ENCODE measurements around the gene CAPN12. TPM values are rescaled to one million over a fixed set of nuclear protein-coding genes. Genes with fewer than 3 reads are reported as not detected.
A peak's percentile ranks its signal among the peaks of the same experiment; 100 is the strongest.

Gene CAPN12, protein sequence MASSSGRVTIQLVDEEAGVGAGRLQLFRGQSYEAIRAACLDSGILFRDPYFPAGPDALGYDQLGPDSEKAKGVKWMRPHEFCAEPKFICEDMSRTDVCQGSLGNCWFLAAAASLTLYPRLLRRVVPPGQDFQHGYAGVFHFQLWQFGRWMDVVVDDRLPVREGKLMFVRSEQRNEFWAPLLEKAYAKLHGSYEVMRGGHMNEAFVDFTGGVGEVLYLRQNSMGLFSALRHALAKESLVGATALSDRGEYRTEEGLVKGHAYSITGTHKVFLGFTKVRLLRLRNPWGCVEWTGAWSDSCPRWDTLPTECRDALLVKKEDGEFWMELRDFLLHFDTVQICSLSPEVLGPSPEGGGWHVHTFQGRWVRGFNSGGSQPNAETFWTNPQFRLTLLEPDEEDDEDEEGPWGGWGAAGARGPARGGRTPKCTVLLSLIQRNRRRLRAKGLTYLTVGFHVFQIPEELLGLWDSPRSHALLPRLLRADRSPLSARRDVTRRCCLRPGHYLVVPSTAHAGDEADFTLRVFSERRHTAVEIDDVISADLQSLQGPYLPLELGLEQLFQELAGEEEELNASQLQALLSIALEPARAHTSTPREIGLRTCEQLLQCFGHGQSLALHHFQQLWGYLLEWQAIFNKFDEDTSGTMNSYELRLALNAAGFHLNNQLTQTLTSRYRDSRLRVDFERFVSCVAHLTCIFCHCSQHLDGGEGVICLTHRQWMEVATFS
- polyA plus RNA-seq (5.6 to 20.4 TPM (median 6.0 TPM) in 3 replicates), polyA minus RNA-seq (3.9 to 9.7 TPM (median 6.0 TPM) in 3 replicates)
- polyA plus RNA-seq (2011; ENCODE audit: low read depth) = 6.8 TPM
- polyA plus RNA-seq (2011; cell fraction: cytosol; rRNA removed) = 7.4 and 15.5 TPM in 2 replicates
- polyA plus RNA-seq (2011; cell fraction: nucleus; rRNA removed) = 32.9 and 44.6 TPM in 2 replicates
- 4.6 and 7.5 TPM in 2 replicates for polyA plus RNA-seq (2012; ENCODE audit: low replicate concordance)
- 5.4 TPM for polyA minus RNA-seq (2011; cell fraction: cytosol; rRNA and poly(A)+ RNA removed)
- polyA minus RNA-seq (2011; cell fraction: nucleus; rRNA and poly(A)+ RNA removed) = 4.7 and 5.5 TPM in 2 replicates

DNA sequence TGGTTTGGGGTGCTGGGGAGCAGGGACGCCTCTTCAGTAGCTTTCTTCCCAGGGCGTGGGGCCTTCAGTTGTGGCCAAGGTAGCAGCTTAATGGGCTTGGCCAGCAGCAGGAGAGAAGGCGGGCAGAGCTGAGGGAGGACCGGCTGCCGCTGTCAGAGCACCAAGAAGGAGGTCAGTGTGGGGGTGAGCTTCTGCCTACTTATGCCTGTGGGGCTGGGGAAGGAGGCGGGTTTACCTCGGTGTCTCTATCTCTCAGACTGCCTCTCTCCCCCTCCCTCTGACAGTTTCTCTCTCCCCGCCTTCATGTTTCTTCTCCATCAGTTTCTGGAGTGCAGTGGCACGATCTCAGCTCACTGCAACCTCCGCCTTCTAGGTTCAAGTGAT is at the start of gene CAPN12:
CAPN12 (minus strand) TSS at position 177 of the 384 bp plus-strand sequence. CDS start 309 bp downstream, outside the sequence.
- Histone ChIP-seq H3K9ac (ENCODE audit: control insufficient read depth, extremely low read depth, insufficient read depth, low read length) (no peak within 1 kb of the TSS), H3K4me3 (ENCODE audit: control insufficient read depth in 2 of 3, extremely low read depth in 1 of 3, insufficient read depth in 2 of 3, low read depth in 1 of 3, low read length in 3 of 3) (no peak within 1 kb of the TSS), H3K27ac (ENCODE audit: control insufficient read depth, insufficient read depth, low read length) (no peak within 1 kb of the TSS), H3K27me3 (ENCODE audit: control insufficient read depth, extremely low read depth, insufficient read depth, low read length) (no peaks in the 10 kb centered on the region), H3K4me2 (ENCODE audit: control insufficient read depth, extremely low read depth, insufficient read depth, low read depth, low read length) (no peak within 1 kb of the TSS), H4K20me1 (ENCODE audit: control insufficient read depth, extremely low read depth, insufficient read depth, low read length) (no peaks in the 10 kb centered on the region), H2AFZ (ENCODE audit: control insufficient read depth, low read length) (no peak within 1 kb of the TSS), H3K9me3 (ENCODE audit: control insufficient read depth, low read depth, low read length) (no peaks in the 10 kb centered on the region), H3K4me1 (ENCODE audit: control insufficient read depth, extremely low read depth, insufficient read depth, low read length) (peaks cover 6% of the 10 kb centered on the region), H3K36me3 (ENCODE audit: control insufficient read depth in 2 of 2, extremely low read depth in 1 of 2, insufficient read depth in 2 of 2, low read length in 2 of 2) (no peaks in the 10 kb centered on the region), H3K9me1 (ENCODE audit: control insufficient read depth, extremely low read depth, insufficient read depth, low read length) (no peaks in the 10 kb centered on the region), H3K79me2 (ENCODE audit: control insufficient read depth, insufficient read depth, low read length) (no peaks in the 10 kb centered on the region)
- no peak for DNase-seq (ENCODE audit: low read depth, low spot score)
- no peak for FAIRE-seq
- TF ChIP-seq, protein P1, sequence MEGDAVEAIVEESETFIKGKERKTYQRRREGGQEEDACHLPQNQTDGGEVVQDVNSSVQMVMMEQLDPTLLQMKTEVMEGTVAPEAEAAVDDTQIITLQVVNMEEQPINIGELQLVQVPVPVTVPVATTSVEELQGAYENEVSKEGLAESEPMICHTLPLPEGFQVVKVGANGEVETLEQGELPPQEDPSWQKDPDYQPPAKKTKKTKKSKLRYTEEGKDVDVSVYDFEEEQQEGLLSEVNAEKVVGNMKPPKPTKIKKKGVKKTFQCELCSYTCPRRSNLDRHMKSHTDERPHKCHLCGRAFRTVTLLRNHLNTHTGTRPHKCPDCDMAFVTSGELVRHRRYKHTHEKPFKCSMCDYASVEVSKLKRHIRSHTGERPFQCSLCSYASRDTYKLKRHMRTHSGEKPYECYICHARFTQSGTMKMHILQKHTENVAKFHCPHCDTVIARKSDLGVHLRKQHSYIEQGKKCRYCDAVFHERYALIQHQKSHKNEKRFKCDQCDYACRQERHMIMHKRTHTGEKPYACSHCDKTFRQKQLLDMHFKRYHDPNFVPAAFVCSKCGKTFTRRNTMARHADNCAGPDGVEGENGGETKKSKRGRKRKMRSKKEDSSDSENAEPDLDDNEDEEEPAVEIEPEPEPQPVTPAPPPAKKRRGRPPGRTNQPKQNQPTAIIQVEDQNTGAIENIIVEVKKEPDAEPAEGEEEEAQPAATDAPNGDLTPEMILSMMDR (optimal IDR thresholded peaks at IDR 0.05 in 1 of 3, IDR thresholded peaks at IDR 0.05 in 1 of 3, conservative IDR thresholded peaks at IDR 0.05 in 1 of 3; ENCODE audit: extremely low read depth in 1 of 3, insufficient read depth in 2 of 3, low read length in 3 of 3) = no peak
- no peak for TF ChIP-seq EZH2 (IDR thresholded peaks at IDR 0.05; ENCODE audit: low read length)
- dilution Hi-C loops (cut with MboI; ENCODE audit: extremely low pct_ligation_motif_present, low sequenced_read_pairs) = no loop called here

DNA sequence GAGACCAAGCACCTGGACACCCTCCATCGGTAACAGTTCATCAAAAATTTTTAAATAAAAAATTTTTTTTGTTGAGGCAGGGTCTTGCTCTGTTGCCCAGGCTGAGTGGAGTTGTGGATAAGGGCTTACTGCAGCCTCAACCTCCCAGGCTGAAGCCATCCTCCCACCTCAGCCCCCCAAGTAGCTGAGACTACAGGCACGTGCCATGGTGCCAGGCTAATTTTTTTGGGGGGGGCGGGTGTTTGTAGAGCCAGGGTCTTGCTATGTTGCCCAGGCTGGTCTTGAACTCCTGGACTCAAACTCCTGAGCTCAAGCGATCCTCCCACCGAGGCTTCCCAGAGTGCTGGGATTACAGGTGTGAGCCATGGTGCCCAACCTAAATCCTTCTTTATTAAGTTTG is 49.4 kb upstream of the CAPN12 start:
- Histone ChIP-seq H3K27ac (ENCODE audit: control insufficient read depth, insufficient read depth, low read length) (peak overlapping the region; percentile 92), H2AFZ (ENCODE audit: control insufficient read depth, low read length) (no peak overlapping the region), H3K36me3 (ENCODE audit: control insufficient read depth in 2 of 2, extremely low read depth in 1 of 2, insufficient read depth in 2 of 2, low read length in 2 of 2) (no peaks in the 10 kb centered on the region), H3K9ac (ENCODE audit: control insufficient read depth, extremely low read depth, insufficient read depth, low read length) (no peak overlapping the region), H3K4me3 (ENCODE audit: control insufficient read depth in 2 of 3, extremely low read depth in 1 of 3, insufficient read depth in 2 of 3, low read depth in 1 of 3, low read length in 3 of 3) (no peak overlapping the region), H3K9me1 (ENCODE audit: control insufficient read depth, extremely low read depth, insufficient read depth, low read length) (no peaks in the 10 kb centered on the region), H3K4me1 (ENCODE audit: control insufficient read depth, extremely low read depth, insufficient read depth, low read length) (peaks cover 21% of the 10 kb centered on the region), H3K27me3 (ENCODE audit: control insufficient read depth, extremely low read depth, insufficient read depth, low read length) (no peaks in the 10 kb centered on the region), H3K4me2 (ENCODE audit: control insufficient read depth, extremely low read depth, insufficient read depth, low read depth, low read length) (peak overlapping the region; percentile 77), H3K79me2 (ENCODE audit: control insufficient read depth, insufficient read depth, low read length) (peaks cover 1% of the 10 kb centered on the region), H4K20me1 (ENCODE audit: control insufficient read depth, extremely low read depth, insufficient read depth, low read length) (no peaks in the 10 kb centered on the region), H3K9me3 (ENCODE audit: control insufficient read depth, low read depth, low read length) (no peaks in the 10 kb centered on the region)
- no peak for TF ChIP-seq EZH2 (IDR thresholded peaks at IDR 0.05; ENCODE audit: low read length)
- TF ChIP-seq, protein P1 (optimal IDR thresholded peaks at IDR 0.05 in 1 of 3, IDR thresholded peaks at IDR 0.05 in 1 of 3, conservative IDR thresholded peaks at IDR 0.05 in 1 of 3; ENCODE audit: extremely low read depth in 1 of 3, insufficient read depth in 2 of 3, low read length in 3 of 3) = no peak
- DNase-seq (ENCODE audit: low read depth, low spot score) (no peak), FAIRE-seq (no peak)
- dilution Hi-C loops (cut with MboI; ENCODE audit: extremely low pct_ligation_motif_present, low sequenced_read_pairs) = no loop called here
